Measurements from ENCODE around the gene INO80B.

- TF ChIP-seq CTCF (IDR thresholded peaks at IDR 0.05) (no peak), ZFX (IDR thresholded peaks at IDR 0.05; ENCODE audit: borderline replicate concordance) (no peak)
Measured at GRCh38 chr2:74464406-74464805, 9.5 kb downstream of the INO80B start.

All from 22Rv1 (cell line).